Choroid plexus epithelial cell (primary cell): Measurements from ENCODE around the gene SCP2D1.

ENCODE experiments used
- DNase-seq: peaks from one replicate; pipeline ENCODE4 v3.0.0-alpha.2; 2010; ENCODE audit warnings: low read depth
- H3K4me3 ChIP-seq: 2 replicates; pipeline ENCODE4 v1.5.1; 2011; ENCODE audit warnings: low read depth, mild to moderate bottlenecking, control low read depth, low read length, moderate library complexity
- CTCF ChIP-seq: conservative IDR thresholded peaks from 2 replicates; pipeline ENCODE4 v1.5.1; 2011; ENCODE audit warnings: low read depth, mild to moderate bottlenecking, control low read depth, inconsistent platforms, low read length, moderate library complexity

Gene SCP2D1

GRCh38 chr20:18794428-18794787, 19.2 kb upstream of the SCP2D1 start:
- TF ChIP-seq CTCF = no peak

GRCh38 chr20:18795366-18795765, 18.2 kb upstream of the SCP2D1 start:
- no peak for DNase-seq
- no peak for TF ChIP-seq CTCF
- H3K4me3 ChIP-seq = no peak overlapping the region

More at GRCh38 chr20:18794428-18794787, 19.2 kb upstream of the SCP2D1 start:
- DNase-seq = no peak
- peak overlapping the region; percentile 74 for H3K4me3 ChIP-seq

GRCh38 chr20:18796282-18796833, 17.2 kb upstream of the SCP2D1 start:
- TF ChIP-seq CTCF = no peak
- no peak for DNase-seq
- no peak overlapping the region for H3K4me3 ChIP-seq

GRCh38 chr20:18801516-18801915, 12.1 kb upstream of the SCP2D1 start:
- TF ChIP-seq CTCF = no peak

GRCh38 chr20:18802012-18802634, 11.5 kb upstream of the SCP2D1 start:
- DNase-seq = no peak
- TF ChIP-seq CTCF = no peak

More at GRCh38 chr20:18801516-18801915, 12.1 kb upstream of the SCP2D1 start:
- DNase-seq = no peak
- no peak overlapping the region for H3K4me3 ChIP-seq

GRCh38 chr20:18805881-18806280, 7.7 kb upstream of the SCP2D1 start:
- DNase-seq = no peak
- TF ChIP-seq CTCF = no peak
- H3K4me3 ChIP-seq = no peak overlapping the region

More at GRCh38 chr20:18802012-18802634, 11.5 kb upstream of the SCP2D1 start:
- H3K4me3 ChIP-seq = no peak overlapping the region

- DNase-seq = no peak
- H3K4me3 ChIP-seq = no peak overlapping the region
- no peak for TF ChIP-seq CTCF
Observed at GRCh38 chr20:18808712-18809111, 4.9 kb upstream of the SCP2D1 start.
